ENCODE results near the gene NUP85.
"Not testable (repeated sequence)": the region's sequence is repeated elsewhere in the genome, so short reads cannot be mapped to it uniquely, and the experiment has no call there.

Gene NUP85

GRCh38 chr17:75205793-75206163 lies 299 bp downstream of the NUP85 start:
- no peak for DNase-seq (ENCODE audit: low read depth)

- DNase-seq (ENCODE audit: low read depth), result not testable (repeated sequence)
These were observed 1.6 kb downstream of the NUP85 start for GRCh38 chr17:75207050-75207407.

GRCh38 chr17:75207760-75208159 lies 2.3 kb downstream of the NUP85 start:
- DNase-seq (ENCODE audit: low read depth), result no peak

- no peak for DNase-seq (ENCODE audit: low read depth)
These were observed 2.7 kb downstream of the NUP85 start for GRCh38 chr17:75208161-75208560.

- no peak for DNase-seq (ENCODE audit: low read depth)
These were observed 3.6 kb downstream of the NUP85 start for GRCh38 chr17:75209061-75209460.

GRCh38 chr17:75218131-75218530 lies 12.7 kb downstream of the NUP85 start:
- DNase-seq (ENCODE audit: low read depth), result no peak

- no peak for DNase-seq (ENCODE audit: low read depth)
These were observed 14.3 kb downstream of the NUP85 start for GRCh38 chr17:75219815-75220214.

GRCh38 chr17:75225016-75225415 lies 19.5 kb downstream of the NUP85 start:
- no peak for DNase-seq (ENCODE audit: low read depth)

- no peak for DNase-seq (ENCODE audit: low read depth)
These were observed 22.2 kb downstream of the NUP85 start for GRCh38 chr17:75227729-75228128.

GRCh38 chr17:75228305-75228704 lies 22.8 kb downstream of the NUP85 start:
- no peak for DNase-seq (ENCODE audit: low read depth)

GRCh38 chr17:75228847-75229246 lies 23.4 kb downstream of the NUP85 start:
- DNase-seq (ENCODE audit: low read depth), result no peak

GRCh38 chr17:75231071-75231470 lies 25.6 kb downstream of the NUP85 start:
- no peak for DNase-seq (ENCODE audit: low read depth)

- no peak for DNase-seq (ENCODE audit: low read depth)
These were observed 26.4 kb downstream of the NUP85 start for GRCh38 chr17:75231741-75232464.

- DNase-seq (ENCODE audit: low read depth), result no peak
These were observed 27.3 kb downstream of the NUP85 start for GRCh38 chr17:75232786-75233185.

GRCh38 chr17:75237100-75238014 lies 31.9 kb downstream of the NUP85 start:
- no peak for DNase-seq (ENCODE audit: low read depth)

- DNase-seq (ENCODE audit: low read depth), result no peak
These were observed 32.6 kb downstream of the NUP85 start for GRCh38 chr17:75238020-75238580.

GRCh38 chr17:75238684-75239191 lies 33.3 kb downstream of the NUP85 start:
- no peak for DNase-seq (ENCODE audit: low read depth)

GRCh38 chr17:75239214-75239613 lies 33.7 kb downstream of the NUP85 start:
- DNase-seq (ENCODE audit: low read depth), result no peak

- no peak for DNase-seq (ENCODE audit: low read depth)
These were observed 34.4 kb downstream of the NUP85 start for GRCh38 chr17:75239778-75240393.

- no peak for DNase-seq (ENCODE audit: low read depth)
These were observed 35.1 kb downstream of the NUP85 start for GRCh38 chr17:75240394-75241142.

- no peak for DNase-seq (ENCODE audit: low read depth)
These were observed 35.6 kb downstream of the NUP85 start for GRCh38 chr17:75241143-75241430.

GRCh38 chr17:75241502-75241901 lies 36.0 kb downstream of the NUP85 start:
- no peak for DNase-seq (ENCODE audit: low read depth)
